CD4-positive, alpha-beta T cell treated with Interleukin-4 for 1 hour (primary cell): ENCODE results near the gene TMEM123.
A peak's percentile ranks its signal among the peaks of the same experiment; 100 is the strongest.

ENCODE experiments used
- DNase-seq, 2 donors: peaks; one replicate each; pipeline ENCODE4 v3.0.0-alpha.2; 2020 to 2022

The TMEM123 gene

DNA sequence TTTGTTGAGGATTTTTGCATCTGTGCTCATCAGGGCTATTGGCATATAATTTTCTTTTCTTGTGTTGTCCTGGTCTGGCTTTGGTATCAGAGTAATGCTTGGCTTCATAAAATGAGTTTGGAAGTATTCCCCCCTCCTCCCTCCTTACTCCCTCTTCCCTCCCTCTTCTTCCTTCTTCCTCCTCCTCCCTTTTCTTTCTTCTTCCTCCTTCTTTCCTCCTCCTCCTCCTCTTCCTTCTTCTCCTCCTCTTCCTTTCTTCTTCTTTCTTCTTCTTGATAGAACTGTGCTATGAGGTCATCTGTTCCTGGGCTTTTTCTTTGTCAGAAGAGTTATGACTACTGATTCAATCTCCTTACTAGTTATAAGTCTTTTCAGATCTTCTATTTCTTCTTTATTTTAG, 95.4 kb downstream of the TMEM123 start:
- no peak for DNase-seq

DNA sequence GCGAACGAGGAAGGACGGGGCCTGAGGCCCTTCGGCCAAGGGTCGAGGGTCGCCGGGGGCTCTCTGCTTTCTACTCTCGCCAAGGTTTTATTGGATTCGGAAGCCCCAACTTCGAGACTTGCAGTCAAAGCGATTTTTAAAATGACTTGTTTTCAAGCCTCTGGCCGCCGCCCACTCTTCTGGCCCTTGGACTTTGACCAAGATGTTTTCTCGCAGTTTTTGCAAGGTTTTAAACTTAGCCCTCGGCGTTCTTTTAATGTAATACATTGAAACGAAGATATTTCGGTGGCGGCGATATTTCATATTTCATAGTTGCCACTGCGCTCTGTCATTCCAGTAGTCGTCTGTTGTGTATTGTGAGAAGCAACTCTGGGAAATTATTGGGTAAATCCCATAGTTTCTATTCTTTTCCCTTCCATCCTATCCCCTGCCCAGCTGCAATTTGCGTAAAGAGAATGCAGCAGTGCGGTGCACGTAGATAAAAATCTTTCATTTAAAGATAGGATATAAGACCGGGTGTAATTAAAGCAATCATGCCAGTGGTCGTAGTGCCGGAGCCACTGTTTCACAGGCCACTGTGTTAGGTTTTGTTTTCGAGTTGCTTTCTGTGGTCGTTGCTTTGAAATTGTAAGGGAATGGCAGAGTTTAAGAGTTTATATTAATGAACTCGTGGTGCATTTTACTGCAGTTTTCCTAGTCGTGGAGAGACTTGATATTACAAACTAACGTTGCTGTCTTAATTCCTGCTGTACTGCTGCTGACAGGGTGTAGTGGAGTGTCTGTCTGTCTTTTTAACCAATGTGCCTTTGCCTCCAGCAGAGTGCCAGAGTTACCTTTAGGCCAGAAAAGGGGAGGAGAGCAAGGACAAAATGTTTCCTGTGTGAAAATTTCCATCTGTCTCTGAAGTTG, 104.8 kb downstream of the TMEM123 start:
- peak in 1 of 2 donors; percentile 49 for DNase-seq

DNA sequence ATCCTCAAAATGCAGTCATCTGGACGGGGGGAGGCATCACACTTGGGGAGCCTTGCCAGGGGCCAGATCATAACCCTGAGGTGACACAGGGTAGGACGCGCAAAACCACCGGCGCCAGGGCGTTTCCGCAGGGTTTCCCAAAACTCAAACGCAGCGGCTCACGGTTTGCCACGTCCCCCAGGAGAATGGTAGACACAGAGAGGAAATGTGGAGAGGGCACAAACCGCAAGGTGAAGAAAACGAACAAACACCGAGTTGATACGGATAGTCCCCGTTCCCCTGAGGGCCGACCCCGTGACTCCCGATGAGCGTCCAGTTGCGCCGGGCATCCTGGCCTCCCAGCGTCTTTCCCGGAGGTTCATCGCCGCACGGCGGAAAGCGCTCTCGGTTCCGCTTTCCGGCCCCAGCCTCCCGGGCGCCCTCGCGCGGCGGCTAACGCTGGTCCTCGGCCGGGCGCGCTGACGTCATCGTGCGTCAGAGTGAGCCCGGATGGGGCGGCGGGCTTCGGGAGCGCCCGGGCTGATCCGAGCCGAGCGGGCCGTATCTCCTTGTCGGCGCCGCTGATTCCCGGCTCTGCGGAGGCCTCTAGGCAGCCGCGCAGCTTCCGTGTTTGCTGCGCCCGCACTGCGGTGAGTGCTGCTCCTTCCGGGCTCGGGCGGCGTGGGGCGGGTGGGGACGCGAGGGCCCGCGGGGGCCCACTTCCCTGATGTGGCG, 105.7 kb downstream of the TMEM123 start, which contains the start of gene BIRC2:
Gene BIRC2, plus strand, starts transcription at position 467 of the 714 bp plus-strand sequence. CDS start 2,641 bp downstream, outside the sequence.
- peak; percentile 93 to 94 for DNase-seq

DNA sequence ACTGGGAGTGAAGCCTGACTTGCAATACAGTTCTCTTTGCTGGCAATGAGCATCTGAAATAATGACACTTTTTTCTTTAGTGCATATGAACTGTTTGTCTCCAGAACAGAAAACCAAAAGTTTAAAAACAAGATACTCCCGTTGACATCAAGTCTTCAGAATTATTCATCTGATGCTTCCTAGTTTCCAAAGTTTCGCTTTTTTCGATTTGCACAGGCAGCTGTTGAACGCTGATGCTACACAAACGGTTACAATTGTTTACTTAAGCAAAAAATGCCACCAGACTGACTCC, 106.2 kb downstream of the TMEM123 start:
- DNase-seq = no peak
